Pancreas (tissue), 10 donors: ENCODE results near the gene GADL1. TPM values are rescaled to one million over a fixed set of nuclear protein-coding genes. Genes with fewer than 3 reads are reported as not detected.

Experiments used
- ATAC-seq, 4 donors: fragments of 200-7000 bp; cut with Tn5 transposase; one replicate each; pipeline versions ENCODE4 v1.8.0 to v1.9.1; 2020; ENCODE audit warnings: mild to moderate bottlenecking in 4 of 4, moderate library complexity in 4 of 4
- DNase-seq, 6 donors: peaks; one replicate each; pipeline ENCODE4 v3.0.0-alpha.2; 2020
- FAIRE-seq: peaks from 2 replicates; lab custom pipeline; 2012; peaks lifted over from hg19 to GRCh38; lab: Jason Lieb, UNC
- H3K27ac ChIP-seq, 4 donors: fragments of 200-600 bp; sonication (generic); 1 replicate in 3 of 4; 2 replicates in 1 of 4; pipeline versions ENCODE4 v1.5.0 to v1.8.0; 2020
- H3K27me3 ChIP-seq, 4 donors: fragments of 200-600 bp; one replicate each; pipeline ENCODE4 v1.8.0; 2021
- H3K36me3 ChIP-seq, 3 donors: fragments of 200-600 bp; sonication (generic) in 1 of 3; one replicate each; pipeline versions ENCODE4 v1.5.0 to v1.8.0; 2020 to 2021
- H3K4me1 ChIP-seq, 3 donors: fragments of 200-600 bp; one replicate each; pipeline ENCODE4 v1.8.0; 2021
- H3K4me3 ChIP-seq, 4 donors: fragments of 200-600 bp; sonication (generic) in 2 of 4; one replicate each; pipeline versions ENCODE4 v1.5.0 to v1.8.0; 2020 to 2021
- H3K9me3 ChIP-seq, 4 donors: fragments of 200-600 bp; one replicate each; pipeline ENCODE4 v1.8.0; 2021
- CTCF ChIP-seq, 4 donors: fragments of 200-600 bp; sonication (generic) in 3 of 4; IDR thresholded peaks; one replicate each; pipeline versions ENCODE4 v1.5.0 to v1.8.0; 2021; ENCODE audit warnings: antibody characterized with exemption in 4 of 4
- WGBS, 2 donors: extraction: QIAGEN DNeasy Blood & Tissue Kit; methylation state at CpG; one replicate each; pipeline ENCODE4 v1.1.7; 2013; 5-methylcytosine and 5-hydroxymethylcytosine counted together
- intact Hi-C, 3 donors: fragments of 100-400 bp; cut with DNase I; formaldehyde crosslinking; loops; one replicate each; pipeline versions ENCODE4 v1.11.1 to v1.14.2; 2022
- polyA plus RNA-seq, 2 donors: library from polyadenylated mRNA; stranded (reverse); fragments of 200-250 nt; gene quantifications; one replicate each; pipeline ENCODE4 v1.2.3, GENCODE V29; 2013
- total RNA-seq, 6 donors: library from RNA; stranded (reverse); fragmentation: NEBNext Ultra II Directional in 4 of 6; extraction: Animal tissue kit (Norgen Biotek cat#: 25700) in 4 of 6; gene quantifications; one replicate each; pipeline versions ENCODE4 v1.2.1 to v1.2.4, GENCODE V29; 2021 to 2023
- donor health status: healthy with polysubstance abuse.
- donor health status: DM: no; HTN: no; CAD: no; lungs with moderate emphysema.
- donor health status: DM: no; HTN: no; CAD: no.
- donor health status: control.
- donor health status: control.
- donor health status: Bipolar disorder and iron deficiency.
- donor health status: DM: yes; HTN: yes; CAD: no.
- donor health status: DM: no; HTN: no; CAD: no.
- donor health status: DM: no; HTN: no; CAD: no.
- donor health status: DM: yes; HTN: yes; CAD: no.

The GADL1 gene
- total and polyA plus RNA-seq, 8 donors, result 0.07 TPM; not detected in 7

GRCh38 chr3:30793740-30794139, 100.7 kb downstream of the GADL1 start:
- ATAC-seq, result no peak
- 61 to 65% methylated on average over 4 of the region's 4 CpGs for WGBS, 2 donors
- DNase-seq, result no peak

GRCh38 chr3:30790150-30790549, 104.3 kb downstream of the GADL1 start:
- H3K9me3 ChIP-seq, result no peaks in the 10 kb centered on the region
- no peaks in the 10 kb centered on the region for H3K4me1 ChIP-seq
- DNase-seq (no peak), ATAC-seq (no peak), FAIRE-seq (no peak)
- intact Hi-C loops, result no loop called here
- H3K4me3 ChIP-seq, result no peak overlapping the region
- H3K27ac ChIP-seq, result no peak overlapping the region
- H3K36me3 ChIP-seq, result no peaks in the 10 kb centered on the region
- H3K27me3 ChIP-seq, result no peaks in the 10 kb centered on the region
- TF ChIP-seq CTCF (IDR thresholded peaks at IDR 0.05), result no peak

More at GRCh38 chr3:30793740-30794139, 100.7 kb downstream of the GADL1 start:
- Histone ChIP-seq H3K27me3 (no peaks in the 10 kb centered on the region), H3K4me3 (no peak overlapping the region), H3K27ac (no peak overlapping the region), H3K36me3 (no peaks in the 10 kb centered on the region), H3K4me1 (no peaks in the 10 kb centered on the region), H3K9me3 (no peaks in the 10 kb centered on the region)
- no peak for TF ChIP-seq CTCF (IDR thresholded peaks at IDR 0.05)
- intact Hi-C loops, result no loop called here
- FAIRE-seq, result no peak

GRCh38 chr3:30786365-30786764, 108.1 kb downstream of the GADL1 start:
- no peak overlapping the region for H3K27ac ChIP-seq
- no peak for ATAC-seq
- no peaks in the 10 kb centered on the region for H3K4me1 ChIP-seq
- DNase-seq, result no peak
- FAIRE-seq, result no peak
- no peaks in the 10 kb centered on the region for H3K36me3 ChIP-seq
- H3K4me3 ChIP-seq, result no peak overlapping the region
- no peak for TF ChIP-seq CTCF (IDR thresholded peaks at IDR 0.05)
- H3K27me3 ChIP-seq, result no peaks in the 10 kb centered on the region
- intact Hi-C loops, result no loop called here
- H3K9me3 ChIP-seq, result no peaks in the 10 kb centered on the region

- Histone ChIP-seq H3K36me3 (no peaks in the 10 kb centered on the region), H3K4me1 (no peaks in the 10 kb centered on the region), H3K4me3 (no peak overlapping the region), H3K27me3 (no peaks in the 10 kb centered on the region), H3K9me3 (no peaks in the 10 kb centered on the region), H3K27ac (no peak overlapping the region)
- 87 to 90% methylated on average over 1 of the region's 1 CpG for WGBS, 2 donors
- DNase-seq, result no peak
- TF ChIP-seq CTCF (IDR thresholded peaks at IDR 0.05), result no peak
- intact Hi-C loops, result loop anchor here in 1 of 3 donors (10.0 kb wide), 1 partner anchor 355 kb away; no protein-coding TSS in a partner anchor
- no peak for FAIRE-seq
- ATAC-seq, result peak in 1 of 4 donors; percentile 40
These were observed 114.7 kb downstream of the GADL1 start for GRCh38 chr3:30779686-30780287.

GRCh38 chr3:30778933-30779332, 115.5 kb downstream of the GADL1 start:
- 74 to 85% methylated on average over 3 of the region's 3 CpGs for WGBS, 2 donors
- DNase-seq (no peak), FAIRE-seq (no peak), ATAC-seq (no peak)
- H3K27ac ChIP-seq, result no peak overlapping the region
- H3K4me3 ChIP-seq, result no peak overlapping the region
- no peaks in the 10 kb centered on the region for H3K9me3 ChIP-seq
- intact Hi-C loops, result loop anchor here in 1 of 3 donors (10.0 kb wide), 1 partner anchor 356 kb away; no protein-coding TSS in a partner anchor
- no peak for TF ChIP-seq CTCF (IDR thresholded peaks at IDR 0.05)
- H3K27me3 ChIP-seq, result no peaks in the 10 kb centered on the region
- H3K4me1 ChIP-seq, result no peaks in the 10 kb centered on the region
- no peaks in the 10 kb centered on the region for H3K36me3 ChIP-seq
